ENCODE data around the gene P2RX5.

The P2RX5 gene

GRCh38 chr17:3645310-3645709, 50.6 kb downstream of the P2RX5 start:
- no peak overlapping the region for H3K27ac ChIP-seq (ENCODE audit: low read depth, low read length)
- H3K9me3 ChIP-seq (ENCODE audit: control insufficient read depth, insufficient read depth, low read length) = no peaks in the 10 kb centered on the region
- H3K36me3 ChIP-seq (ENCODE audit: control insufficient read depth, low read length) = no peaks in the 10 kb centered on the region
- H3F3A ChIP-seq (ENCODE audit: control insufficient read depth, insufficient read depth) = peaks cover 3% of the 10 kb centered on the region; the same call in 1 of the 2 replicates
- no peak overlapping the region for H3K4me3 ChIP-seq (ENCODE audit: low read length)
- H3K79me2 ChIP-seq (ENCODE audit: control insufficient read depth, low read length) = no peaks in the 10 kb centered on the region
- H3K9me2 ChIP-seq (replicated peaks; ENCODE audit: control insufficient read depth, low read length) = no peaks in the 10 kb centered on the region
- no peaks in the 10 kb centered on the region for H4K20me1 ChIP-seq (ENCODE audit: control insufficient read depth, insufficient read depth, low read depth, low read length)
- no peak overlapping the region for H3K4me2 ChIP-seq (ENCODE audit: low read length)
- peaks cover 22% of the 10 kb centered on the region for H3K4me1 ChIP-seq (ENCODE audit: control insufficient read depth, low read length)
- no peaks in the 10 kb centered on the region for H3K27me3 ChIP-seq (ENCODE audit: control insufficient read depth, low read length)
- TF ChIP-seq CTCF (IDR thresholded peaks at IDR 0.05; ENCODE audit: low read depth, low read length, poor library complexity, severe bottlenecking) (no peak), EZH2phosphoT487 (IDR thresholded peaks at IDR 0.05; ENCODE audit: borderline replicate concordance, low read length) (no peak)

- Histone ChIP-seq H4K20me1 (ENCODE audit: control insufficient read depth, insufficient read depth, low read depth, low read length) (no peaks in the 10 kb centered on the region), H3K4me2 (ENCODE audit: low read length) (no peak overlapping the region), H3K9me2 (replicated peaks; ENCODE audit: control insufficient read depth, low read length) (no peaks in the 10 kb centered on the region), H3K4me3 (ENCODE audit: low read length) (no peak overlapping the region), H3K27ac (ENCODE audit: low read depth, low read length) (no peak overlapping the region), H3K27me3 (ENCODE audit: control insufficient read depth, low read length) (no peaks in the 10 kb centered on the region), H3K4me1 (ENCODE audit: control insufficient read depth, low read length) (peaks cover 30% of the 10 kb centered on the region), H3K9me3 (ENCODE audit: control insufficient read depth, insufficient read depth, low read length) (no peaks in the 10 kb centered on the region), H3F3A (ENCODE audit: control insufficient read depth, insufficient read depth) (peaks cover 8% of the 10 kb centered on the region), H3K36me3 (ENCODE audit: control insufficient read depth, low read length) (no peaks in the 10 kb centered on the region), H3K79me2 (ENCODE audit: control insufficient read depth, low read length) (no peaks in the 10 kb centered on the region)
- TF ChIP-seq CTCF (IDR thresholded peaks at IDR 0.05; ENCODE audit: low read depth, low read length, poor library complexity, severe bottlenecking) (no peak), EZH2phosphoT487 (IDR thresholded peaks at IDR 0.05; ENCODE audit: borderline replicate concordance, low read length) (no peak)
Measured at GRCh38 chr17:3643889-3644349, 52.0 kb downstream of the P2RX5 start.

GRCh38 chr17:3641717-3642486, 54.1 kb downstream of the P2RX5 start:
- H3K36me3 ChIP-seq (ENCODE audit: control insufficient read depth, low read length) = no peaks in the 10 kb centered on the region
- TF ChIP-seq EZH2phosphoT487 (IDR thresholded peaks at IDR 0.05; ENCODE audit: borderline replicate concordance, low read length) (no peak), CTCF (IDR thresholded peaks at IDR 0.05; ENCODE audit: low read depth, low read length, poor library complexity, severe bottlenecking) (no peak)
- H3K4me2 ChIP-seq (ENCODE audit: low read length) = no peak overlapping the region
- H4K20me1 ChIP-seq (ENCODE audit: control insufficient read depth, insufficient read depth, low read depth, low read length) = no peaks in the 10 kb centered on the region
- H3K27ac ChIP-seq (ENCODE audit: low read depth, low read length) = no peak overlapping the region
- no peaks in the 10 kb centered on the region for H3K9me3 ChIP-seq (ENCODE audit: control insufficient read depth, insufficient read depth, low read length)
- H3K9me2 ChIP-seq (replicated peaks; ENCODE audit: control insufficient read depth, low read length) = no peaks in the 10 kb centered on the region
- peaks cover 31% of the 10 kb centered on the region for H3K4me1 ChIP-seq (ENCODE audit: control insufficient read depth, low read length)
- H3K27me3 ChIP-seq (ENCODE audit: control insufficient read depth, low read length) = no peaks in the 10 kb centered on the region
- no peak overlapping the region for H3K4me3 ChIP-seq (ENCODE audit: low read length)
- H3F3A ChIP-seq (ENCODE audit: control insufficient read depth, insufficient read depth) = peaks cover 8% of the 10 kb centered on the region
- H3K79me2 ChIP-seq (ENCODE audit: control insufficient read depth, low read length) = no peaks in the 10 kb centered on the region

All from DOHH2 (cell line).